H9 (cell line): ENCODE results near the gene DICER1. TPM values are rescaled to one million over a fixed set of nuclear protein-coding genes. Genes with fewer than 3 reads are reported as not detected.
A peak's percentile ranks its signal among the peaks of the same experiment; 100 is the strongest.

Source experiments
- DNase-seq: peaks from one replicate; pipeline ENCODE4 v3.0.0-alpha.2; 2017
- H2AFZ ChIP-seq: one replicate; pipeline ENCODE4 v1.6.1; 2013; ENCODE audit warnings: mild to moderate bottlenecking, low read length, control low read depth, moderate library complexity
- H2AK5ac ChIP-seq: 2 replicates; pipeline ENCODE4 v1.6.1; 2013; ENCODE audit warnings: low read length, control low read depth, mixed read lengths; ENCODE audit not compliant: insufficient read length
- H2BK120ac ChIP-seq: one replicate; pipeline ENCODE4 v1.6.1; 2013; ENCODE audit warnings: low read depth, mild to moderate bottlenecking, low read length, control low read depth, inconsistent platforms; ENCODE audit not compliant: poor library complexity, severe bottlenecking
- H2BK12ac ChIP-seq: 2 replicates; pipeline ENCODE4 v1.6.1; 2013; ENCODE audit warnings: low read length, control low read depth, mixed read lengths, low read depth; ENCODE audit not compliant: insufficient read length
- H2BK15ac ChIP-seq: 2 replicates; pipeline ENCODE4 v1.6.1; 2013; ENCODE audit warnings: low read depth, low read length, control low read depth
- H2BK20ac ChIP-seq: one replicate; pipeline ENCODE4 v1.6.1; 2013; ENCODE audit warnings: low read depth, mild to moderate bottlenecking, low read length, control low read depth, inconsistent platforms; ENCODE audit not compliant: poor library complexity, severe bottlenecking
- H2BK5ac ChIP-seq: 2 replicates; pipeline ENCODE4 v1.6.1; 2013; ENCODE audit warnings: low read length, control low read depth, mixed read lengths; ENCODE audit not compliant: insufficient read length
- H3K14ac ChIP-seq: 2 replicates; pipeline ENCODE4 v1.6.1; 2013; ENCODE audit warnings: low read length, control low read depth; ENCODE audit not compliant: insufficient read depth
- H3K18ac ChIP-seq: 2 replicates; pipeline ENCODE4 v1.6.1; 2013; ENCODE audit warnings: low read depth, mild to moderate bottlenecking, mixed read lengths, low read length, control low read depth; ENCODE audit not compliant: insufficient read length
- H3K23ac ChIP-seq: 2 replicates; pipeline ENCODE4 v1.6.1; 2013; ENCODE audit warnings: low read length, control low read depth, mixed read lengths, low read depth; ENCODE audit not compliant: insufficient read length
- H3K23me2 ChIP-seq: 2 replicates; pipeline ENCODE4 v1.6.1; 2013; ENCODE audit warnings: low read depth, mild to moderate bottlenecking, mixed read lengths, low read length, control low read depth; ENCODE audit not compliant: insufficient read length, poor library complexity, severe bottlenecking
- H3K27ac ChIP-seq: 2 replicates; pipeline ENCODE4 v1.5.1; 2013; ENCODE audit warnings: low read length, control low read depth, mixed read lengths, low read depth; ENCODE audit not compliant: insufficient read length
- H3K27me3 ChIP-seq: 2 replicates; pipeline ENCODE4 v1.6.1; 2013; ENCODE audit warnings: low read length, control low read depth, inconsistent platforms; ENCODE audit not compliant: insufficient read depth
- H3K4ac ChIP-seq: 2 replicates; pipeline ENCODE4 v1.6.1; 2013; ENCODE audit warnings: low read depth, mild to moderate bottlenecking, control low read depth, inconsistent platforms, low read length, moderate library complexity
- H3K4me1 ChIP-seq: 2 replicates; pipeline ENCODE4 v1.6.1; 2013; ENCODE audit warnings: low read length, control low read depth, inconsistent platforms; ENCODE audit not compliant: insufficient read depth
- H3K4me2 ChIP-seq: 2 replicates; pipeline ENCODE4 v1.6.1; 2013; ENCODE audit warnings: low read length, control low read depth, mixed read lengths; ENCODE audit not compliant: insufficient read length, insufficient read depth
- H3K56ac ChIP-seq: 2 replicates; pipeline ENCODE4 v1.6.1; 2013; ENCODE audit warnings: low read depth, mild to moderate bottlenecking, mixed read lengths, low read length, control low read depth; ENCODE audit not compliant: insufficient read length
- H3K79me1 ChIP-seq: 2 replicates; pipeline ENCODE4 v1.6.1; 2013; ENCODE audit warnings: low read depth, mild to moderate bottlenecking, moderate library complexity, low read length, control low read depth, inconsistent platforms; ENCODE audit not compliant: insufficient read depth, poor library complexity, severe bottlenecking
- H3K79me2 ChIP-seq: 2 replicates; pipeline ENCODE4 v1.6.1; 2013; ENCODE audit warnings: low read length, control low read depth, inconsistent platforms; ENCODE audit not compliant: insufficient read depth
- H3K9ac ChIP-seq: 2 replicates; pipeline ENCODE4 v1.6.1; 2013; ENCODE audit warnings: low read length, control low read depth, mixed read lengths; ENCODE audit not compliant: insufficient read length; ENCODE audit errors: extremely low read depth
- H3K9me3 ChIP-seq: one replicate; pipeline ENCODE4 v1.6.1; 2013; ENCODE audit warnings: low read depth, low read length, inconsistent platforms; ENCODE audit not compliant: control insufficient read depth
- H3T11ph ChIP-seq: one replicate; pipeline ENCODE4 v1.6.1; 2013; ENCODE audit warnings: mild to moderate bottlenecking, low read length, control low read depth, inconsistent platforms
- H4K20me1 ChIP-seq: one replicate; pipeline ENCODE4 v1.6.1; 2013; ENCODE audit not compliant: control insufficient read depth, insufficient read length, insufficient read depth
- H4K5ac ChIP-seq: 2 replicates; pipeline ENCODE4 v1.6.1; 2013; ENCODE audit warnings: low read depth, mild to moderate bottlenecking, mixed read lengths, low read length, control low read depth; ENCODE audit not compliant: insufficient read length
- H4K8ac ChIP-seq: replicated peaks from 2 replicates; pipeline ENCODE4 v1.6.1; 2013; ENCODE audit warnings: low read length, control low read depth, mixed read lengths, low read depth; ENCODE audit not compliant: insufficient read length
- H4K91ac ChIP-seq: 2 replicates; pipeline ENCODE4 v1.6.1; 2013; ENCODE audit warnings: low read depth, mild to moderate bottlenecking, moderate library complexity, mixed read lengths, low read length, control low read depth; ENCODE audit not compliant: insufficient read length
- H3K27ac Mint-ChIP-seq, 3 experiments: 2 replicates in 2 of 3; 3 replicates in 1 of 3; pipeline ENCODE4 v1.8.0; 2020 to 2021; ENCODE audit warnings: mixed read lengths in 3 of 3, mild to moderate bottlenecking in 1 of 3, moderate library complexity in 1 of 3
- H3K27me3 Mint-ChIP-seq: 2 replicates; pipeline ENCODE4 v1.8.0; 2021; ENCODE audit warnings: low read depth, mild to moderate bottlenecking, moderate library complexity, mixed read lengths
- H3K36me3 Mint-ChIP-seq, 3 experiments: 2 replicates in 2 of 3; 3 replicates in 1 of 3; pipeline ENCODE4 v1.8.0; 2020 to 2021; ENCODE audit warnings: low read depth in 3 of 3, mixed read lengths in 3 of 3; ENCODE audit not compliant: insufficient read depth in 1 of 3
- H3K4me1 Mint-ChIP-seq, 2 experiments: 2 replicates each; pipeline ENCODE4 v1.8.0; 2020; ENCODE audit warnings: mixed read lengths in 2 of 2
- H3K4me3 Mint-ChIP-seq, 2 experiments: 2 replicates in 1 of 2; 3 replicates in 1 of 2; pipeline ENCODE4 v1.8.0; 2020 to 2021; ENCODE audit warnings: mild to moderate bottlenecking in 2 of 2, mixed read lengths in 2 of 2, moderate library complexity in 1 of 2
- H3K9me3 Mint-ChIP-seq, 2 experiments: 2 replicates in 1 of 2; 3 replicates in 1 of 2; pipeline ENCODE4 v1.8.0; 2020; ENCODE audit warnings: mild to moderate bottlenecking in 2 of 2, mixed read lengths in 2 of 2, moderate library complexity in 1 of 2
- WGBS: extraction: QIAGEN DNeasy Blood & Tissue Kit; methylation state at CpG from one replicate; pipeline ENCODE4 v1.1.7; 2013; ENCODE audit warnings: missing lambda C conversion rate, low lambda C conversion rate, mixed read lengths; ENCODE audit not compliant: insufficient read length; ENCODE audit errors: extremely low coverage; 5-methylcytosine and 5-hydroxymethylcytosine counted together
- total RNA-seq: library from RNA; stranded (reverse); gene quantifications from 2 replicates; pipeline ENCODE4 v1.2.1, GENCODE V29; 2021
- TF ChIP-seq, protein P1 (sequence below): fragments of 200-600 bp; sonication (generic); conservative IDR thresholded peaks from 3 replicates; pipeline ENCODE4 v1.8.0; 2021; ENCODE audit warnings: antibody characterized with exemption, mild to moderate bottlenecking

DICER1 gene
- total RNA-seq, 1 experiment from 2014 or later: 57.0 TPM

DNA sequence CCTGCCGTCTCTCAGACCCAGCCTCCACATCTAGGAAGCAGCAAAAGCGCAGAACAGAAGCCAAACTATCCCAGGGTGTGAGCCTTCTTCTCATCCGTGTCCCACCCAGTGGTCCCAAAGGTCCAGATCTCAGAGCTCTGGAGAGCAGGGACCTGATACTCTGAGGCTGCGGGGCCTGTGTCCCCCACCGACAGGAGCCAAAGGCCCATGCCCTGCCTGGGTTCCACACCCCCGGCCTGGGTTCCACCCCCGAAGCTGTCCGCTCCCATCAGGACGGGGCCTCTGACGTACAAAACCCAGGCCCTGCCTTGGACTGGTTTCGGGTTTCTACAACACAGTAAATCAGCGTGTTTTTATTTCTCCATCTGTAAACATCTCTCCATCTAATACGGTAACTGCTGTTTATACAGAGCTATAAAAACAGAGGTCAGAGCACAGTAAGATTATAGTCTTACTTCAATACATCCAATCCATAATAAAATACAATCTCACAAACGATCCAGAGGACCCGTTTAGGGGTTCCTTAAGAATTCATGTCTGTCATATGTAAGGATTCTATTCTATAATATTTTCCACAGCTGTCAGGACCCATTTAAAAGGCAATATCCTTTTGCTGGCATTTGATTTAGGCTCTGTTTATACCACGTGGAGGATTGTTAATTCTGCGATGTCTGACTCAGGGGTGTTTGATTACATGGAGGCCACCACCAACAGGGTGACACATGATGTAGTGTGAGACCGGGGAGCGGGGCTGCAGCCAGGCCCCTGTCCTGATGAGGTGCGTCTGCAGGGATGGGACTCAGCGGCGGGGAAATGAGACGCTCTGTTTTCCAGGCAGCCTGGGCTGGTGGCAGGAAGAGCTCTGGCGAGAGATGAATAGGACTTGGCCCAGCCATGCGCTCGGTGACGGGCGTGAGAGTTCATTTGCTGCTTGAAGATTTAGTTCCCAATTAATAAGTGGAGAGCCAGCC lies 110.3 kb downstream of the DICER1 start:
- H2BK15ac ChIP-seq: no peak overlapping the region
- H2BK12ac ChIP-seq: no peak overlapping the region
- H3K4me2 ChIP-seq: no peak overlapping the region
- no CpG with 5 or more reads among the region's 28 CpGs for WGBS
- H2AK5ac ChIP-seq: no peak overlapping the region
- H3K23ac ChIP-seq: no peak overlapping the region
- H4K91ac ChIP-seq: no peak overlapping the region
- no peaks in the 10 kb centered on the region for H3K4me1 ChIP-seq
- H3K23me2 ChIP-seq: no peaks in the 10 kb centered on the region
- H2BK120ac ChIP-seq: no peak overlapping the region
- H3K36me3 Mint-ChIP-seq: no peaks in the 10 kb centered on the region; a peak in 1 of 7 replicates
- no peak overlapping the region for H3K27ac Mint-ChIP-seq
- peaks cover 73% of the 10 kb centered on the region for H3K27me3 Mint-ChIP-seq
- H3K4me3 Mint-ChIP-seq: no peak overlapping the region
- H3K27ac ChIP-seq: no peak overlapping the region
- TF ChIP-seq, protein P1, sequence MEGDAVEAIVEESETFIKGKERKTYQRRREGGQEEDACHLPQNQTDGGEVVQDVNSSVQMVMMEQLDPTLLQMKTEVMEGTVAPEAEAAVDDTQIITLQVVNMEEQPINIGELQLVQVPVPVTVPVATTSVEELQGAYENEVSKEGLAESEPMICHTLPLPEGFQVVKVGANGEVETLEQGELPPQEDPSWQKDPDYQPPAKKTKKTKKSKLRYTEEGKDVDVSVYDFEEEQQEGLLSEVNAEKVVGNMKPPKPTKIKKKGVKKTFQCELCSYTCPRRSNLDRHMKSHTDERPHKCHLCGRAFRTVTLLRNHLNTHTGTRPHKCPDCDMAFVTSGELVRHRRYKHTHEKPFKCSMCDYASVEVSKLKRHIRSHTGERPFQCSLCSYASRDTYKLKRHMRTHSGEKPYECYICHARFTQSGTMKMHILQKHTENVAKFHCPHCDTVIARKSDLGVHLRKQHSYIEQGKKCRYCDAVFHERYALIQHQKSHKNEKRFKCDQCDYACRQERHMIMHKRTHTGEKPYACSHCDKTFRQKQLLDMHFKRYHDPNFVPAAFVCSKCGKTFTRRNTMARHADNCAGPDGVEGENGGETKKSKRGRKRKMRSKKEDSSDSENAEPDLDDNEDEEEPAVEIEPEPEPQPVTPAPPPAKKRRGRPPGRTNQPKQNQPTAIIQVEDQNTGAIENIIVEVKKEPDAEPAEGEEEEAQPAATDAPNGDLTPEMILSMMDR: no peak
- no peak overlapping the region for H2BK20ac ChIP-seq
- no peaks in the 10 kb centered on the region for H3K9me3 ChIP-seq
- no peak overlapping the region for H3K56ac ChIP-seq
- peaks cover 24 to 32% of the 10 kb centered on the region in 2 experiments for H3K4me1 Mint-ChIP-seq
- H3K79me1 ChIP-seq: no peaks in the 10 kb centered on the region
- peak overlapping the region; percentile 46; the same call in 1 of the 2 replicates for H3K14ac ChIP-seq
- no peak overlapping the region for H3K9ac ChIP-seq
- H3K4ac ChIP-seq: no peak overlapping the region
- no peaks in the 10 kb centered on the region; a peak in 2 of 5 replicates for H3K9me3 Mint-ChIP-seq
- H3T11ph ChIP-seq: no peak overlapping the region
- no peak overlapping the region for H4K5ac ChIP-seq
- no peak overlapping the region for H2AFZ ChIP-seq
- no peaks in the 10 kb centered on the region for H3K27me3 ChIP-seq
- H3K79me2 ChIP-seq: no peaks in the 10 kb centered on the region
- no peaks in the 10 kb centered on the region for H4K20me1 ChIP-seq
- no peak overlapping the region for H2BK5ac ChIP-seq
- H4K8ac ChIP-seq: no peak overlapping the region
- H3K18ac ChIP-seq: no peak overlapping the region
- peak; percentile 18 for DNase-seq
